OCI-LY7 (cell line): ENCODE results near the gene SLC66A2. TPM values are rescaled to one million over a fixed set of nuclear protein-coding genes. Genes with fewer than 3 reads are reported as not detected.

ENCODE experiments used
- BruUV-seq: library from RNA; stranded (reverse); fragments of 400-500 nt; replicated peaks from 2 replicates; lab custom pipeline; 2021; lab: Mats Ljungman, UMichigan
- CTCF ChIA-PET: fragments of 300-600 bp; sonication (Branson Sonifier 250); formaldehyde crosslinking; loops from one replicate; lab custom pipeline; 2022; ENCODE audit warnings: antibody characterized with exemption; ENCODE audit not compliant: unreplicated experiment; lab: Charles Lee
- POLR2A ChIA-PET: fragments of 300-600 bp; sonication (Branson Sonifier 250); formaldehyde crosslinking; loops from one replicate; lab custom pipeline; 2022; ENCODE audit warnings: antibody characterized with exemption; lab: Charles Lee
- DNase-seq: peaks from one replicate; pipeline ENCODE4 v3.0.0-alpha.2; 2015; ENCODE audit warnings: low spot score
- H2AFZ ChIP-seq: fragments of 200-600 bp; sonication (generic), shearing (Covaris generic); 2 replicates; pipeline ENCODE4 v1.6.1; 2014; ENCODE audit warnings: mild to moderate bottlenecking, antibody characterized with exemption, low read length, moderate library complexity
- H3K27ac ChIP-seq: fragments of 200-600 bp; sonication (generic); 2 replicates; pipeline ENCODE4 v1.5.1; 2014; ENCODE audit warnings: mixed run types, low read depth, mild to moderate bottlenecking, moderate library complexity, low read length, inconsistent platforms; ENCODE audit not compliant: poor library complexity, severe bottlenecking
- H3K36me3 ChIP-seq: fragments of 200-600 bp; sonication (generic); 2 replicates; pipeline ENCODE4 v1.6.1; 2014; ENCODE audit warnings: mild to moderate bottlenecking, antibody characterized with exemption, low read length, moderate library complexity, mixed read lengths; ENCODE audit not compliant: insufficient read depth
- H3K4me1 ChIP-seq: fragments of 200-600 bp; sonication (generic); 2 replicates; pipeline ENCODE4 v1.5.1; 2014; ENCODE audit warnings: mild to moderate bottlenecking, low read length; ENCODE audit not compliant: insufficient read depth, poor library complexity, severe bottlenecking
- H3K4me2 ChIP-seq: fragments of 200-600 bp; sonication (generic); 2 replicates; pipeline ENCODE4 v1.6.1; 2014; ENCODE audit warnings: mild to moderate bottlenecking, low read length
- H3K4me3 ChIP-seq: fragments of 200-600 bp; sonication (generic); 2 replicates; pipeline ENCODE4 v1.5.1; 2014; ENCODE audit warnings: mild to moderate bottlenecking, low read depth, low read length; ENCODE audit not compliant: poor library complexity, severe bottlenecking
- H3K79me2 ChIP-seq: fragments of 200-600 bp; sonication (generic); 2 replicates; pipeline ENCODE4 v1.6.1; 2016; ENCODE audit warnings: low read depth, mild to moderate bottlenecking, low read length, moderate library complexity, mixed read lengths; ENCODE audit not compliant: insufficient read depth
- H3K9me2 ChIP-seq: fragments of 200-600 bp; sonication (generic); 2 replicates; pipeline ENCODE4 v1.6.1; 2016; ENCODE audit warnings: mild to moderate bottlenecking, low read length, mixed read lengths; ENCODE audit not compliant: insufficient read depth
- H3K9me3 ChIP-seq: fragments of 200-600 bp; sonication (generic); 2 replicates; pipeline ENCODE4 v1.6.1; 2014; ENCODE audit warnings: mild to moderate bottlenecking, mixed run types, low read length, mixed read lengths
- H4K20me1 ChIP-seq: fragments of 200-600 bp; sonication (generic); 2 replicates; pipeline ENCODE4 v1.6.1; 2014; ENCODE audit warnings: mild to moderate bottlenecking, antibody characterized with exemption, low read length, moderate library complexity, mixed read lengths; ENCODE audit not compliant: insufficient read depth
- CTCF ChIP-seq: fragments of 200-600 bp; sonication (generic); conservative IDR thresholded peaks from 2 replicates; pipeline ENCODE4 v1.5.1; 2014; ENCODE audit warnings: mild to moderate bottlenecking, antibody characterized with exemption, low read length, moderate library complexity, mixed read lengths
- EZH2phosphoT487 ChIP-seq: fragments of 200-600 bp; sonication (generic); IDR thresholded peaks from 2 replicates; pipeline ENCODE4 v1.6.1; 2018; ENCODE audit warnings: low read depth, borderline replicate concordance, mild to moderate bottlenecking, mixed run types, antibody characterized with exemption, low read length, moderate library complexity, mixed read lengths
- intact Hi-C: fragments of 100-400 bp; cut with micrococcal nuclease; formaldehyde crosslinking; loops from one replicate; pipeline ENCODE4 v1.10.0; 2022; ENCODE audit not compliant: unreplicated experiment
- total RNA-seq, 2 experiments: library from RNA; depleted of rRNA in 1 of 2; stranded (reverse); fragments of >200 nt in 1 of 2; shearing (Covaris generic) in 1 of 2; gene quantifications; 2 replicates each; pipeline ENCODE4 v1.2.3, GENCODE V29; 2014 to 2022

SLC66A2 gene
- total RNA-seq, 2 experiments from 2014 or later = 14.5 to 17.9 TPM

- DNase-seq = no peak
- intact Hi-C loops = no loop called here
- ChIA-PET CTCF (interaction anchor here (0.6 kb wide), 1 partner anchor 63 kb away, joined by 3 read pairs; no protein-coding TSS in a partner anchor), POLR2A (interaction anchor here (0.7 kb wide), 1 partner anchor 47 kb away, joined by 3 read pairs; no protein-coding TSS in a partner anchor)
- TF ChIP-seq CTCF (no peak), EZH2phosphoT487 (no peak)
- peaks cover 21% of the 10 kb centered on the region for H3K36me3 ChIP-seq
- H3K4me2 ChIP-seq = no peak overlapping the region
- H3K4me1 ChIP-seq = no peaks in the 10 kb centered on the region
- no peaks in the 10 kb centered on the region for H4K20me1 ChIP-seq
- no peak overlapping the region for H3K27ac ChIP-seq
- H3K79me2 ChIP-seq = no peaks in the 10 kb centered on the region
- BruUV-seq = no TSS peak
- H3K9me2 ChIP-seq = no peaks in the 10 kb centered on the region
- H3K9me3 ChIP-seq = peaks cover 6% of the 10 kb centered on the region; the same call in 1 of the 2 replicates
- H2AFZ ChIP-seq = no peak overlapping the region
- no peak overlapping the region for H3K4me3 ChIP-seq
These were observed 14.2 kb downstream of the SLC66A2 start for GRCh38 chr18:79937103-79937860.

GRCh38 chr18:79936641-79937040, 14.8 kb downstream of the SLC66A2 start:
- no TSS peak for BruUV-seq
- no peaks in the 10 kb centered on the region for H3K4me1 ChIP-seq
- ChIA-PET POLR2A (no interaction called here), CTCF (interaction anchor here (0.6 kb wide), 1 partner anchor 62 kb away, joined by 3 read pairs; no protein-coding TSS in a partner anchor)
- H3K4me3 ChIP-seq = no peak overlapping the region
- no peak for DNase-seq
- TF ChIP-seq EZH2phosphoT487 (no peak), CTCF (no peak)
- peaks cover 9% of the 10 kb centered on the region; the same call in 1 of the 2 replicates for H3K9me3 ChIP-seq
- intact Hi-C loops = no loop called here
- no peak overlapping the region for H3K27ac ChIP-seq
- H3K9me2 ChIP-seq = no peaks in the 10 kb centered on the region
- H3K4me2 ChIP-seq = no peak overlapping the region
- H4K20me1 ChIP-seq = no peaks in the 10 kb centered on the region
- H2AFZ ChIP-seq = no peak overlapping the region
- no peaks in the 10 kb centered on the region for H3K79me2 ChIP-seq
- H3K36me3 ChIP-seq = peaks cover 21% of the 10 kb centered on the region

- no peaks in the 10 kb centered on the region for H3K9me2 ChIP-seq
- H2AFZ ChIP-seq = no peak overlapping the region
- DNase-seq = no peak
- H3K9me3 ChIP-seq = peaks cover 9% of the 10 kb centered on the region; the same call in 1 of the 2 replicates
- ChIA-PET POLR2A (no interaction called here), CTCF (no interaction called here)
- H3K4me1 ChIP-seq = no peaks in the 10 kb centered on the region
- BruUV-seq = no TSS peak
- no peak overlapping the region for H3K4me2 ChIP-seq
- H3K36me3 ChIP-seq = peaks cover 21% of the 10 kb centered on the region
- no peak overlapping the region for H3K27ac ChIP-seq
- H3K4me3 ChIP-seq = no peak overlapping the region
- no peaks in the 10 kb centered on the region for H3K79me2 ChIP-seq
- intact Hi-C loops = no loop called here
- no peaks in the 10 kb centered on the region for H4K20me1 ChIP-seq
- TF ChIP-seq CTCF (no peak), EZH2phosphoT487 (no peak)
These were observed 15.5 kb downstream of the SLC66A2 start for GRCh38 chr18:79935925-79936324.
